ENCODE data around the gene GDF2. TPM values are rescaled to one million over a fixed set of nuclear protein-coding genes. Genes with fewer than 3 reads are reported as not detected.

GDF2 gene
- total and polyA plus RNA-seq, 5 donors from 2014 or later = not detected

DNA sequence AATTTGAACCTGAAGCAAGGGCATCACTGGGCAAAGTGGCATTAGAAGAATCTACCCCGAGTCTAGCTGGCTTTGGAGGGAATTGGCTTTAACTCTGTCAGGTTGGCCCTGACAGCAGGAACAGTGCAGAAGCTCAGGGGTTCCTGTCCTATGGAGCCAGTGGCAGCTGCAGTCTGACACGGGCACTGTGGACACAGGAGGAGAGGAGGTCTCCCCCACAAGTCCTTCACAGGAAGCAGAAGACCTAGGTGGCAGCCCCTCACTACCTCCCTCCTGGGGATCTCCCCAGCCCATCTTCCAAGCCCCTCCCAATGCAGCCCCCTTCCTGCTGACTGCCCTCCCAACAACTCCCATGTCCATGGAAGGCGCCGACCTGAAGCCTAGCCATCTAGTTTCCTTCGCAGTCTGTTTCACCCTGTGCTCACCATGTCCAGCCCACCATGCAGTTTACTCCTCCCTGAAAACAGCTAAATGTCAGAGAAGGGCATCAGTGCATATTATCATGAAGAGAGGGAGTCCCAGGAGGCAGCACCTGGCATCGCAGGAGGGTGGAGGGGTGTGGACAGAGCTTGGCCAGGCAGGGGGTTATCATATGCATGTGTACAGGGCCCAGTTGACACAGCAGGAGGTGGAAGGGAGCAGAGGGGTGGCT lies 40.1 kb upstream of the GDF2 start:
- H3K27ac ChIP-seq (ENCODE audit: insufficient read depth, low read length, poor library complexity, severe bottlenecking) = no peak overlapping the region
- Mint-ChIP-seq H3K27me3 (no peaks in the 10 kb centered on the region), H3K27ac (no peak overlapping the region), H3K36me3 (peaks cover 1% of the 10 kb centered on the region), H3K4me3 (no peak overlapping the region), H3K9me3 (no peaks in the 10 kb centered on the region), H3K4me1 (peaks cover 0 to 44% (median 12%) of the 10 kb centered on the region in 4 donors)
- peaks cover 5% of the 10 kb centered on the region for H3K4me1 ChIP-seq (ENCODE audit: control insufficient read depth, insufficient read depth, low read length, poor library complexity, severe bottlenecking)
- no peaks in the 10 kb centered on the region for H3K9me3 ChIP-seq (ENCODE audit: control insufficient read depth in 2 of 2, low read length in 2 of 2)
- ATAC-seq (ENCODE audit: low read depth in 2 of 2) = no peak
- no peaks in the 10 kb centered on the region for H3K27me3 ChIP-seq (ENCODE audit: control insufficient read depth, insufficient read depth, low read length)
- no peaks in the 10 kb centered on the region for H3K36me3 ChIP-seq (ENCODE audit: control insufficient read depth, insufficient read depth, low read length)
- H3K4me3 ChIP-seq (ENCODE audit: low read depth, low read length) = no peak overlapping the region
- no peak for DNase-seq

DNA sequence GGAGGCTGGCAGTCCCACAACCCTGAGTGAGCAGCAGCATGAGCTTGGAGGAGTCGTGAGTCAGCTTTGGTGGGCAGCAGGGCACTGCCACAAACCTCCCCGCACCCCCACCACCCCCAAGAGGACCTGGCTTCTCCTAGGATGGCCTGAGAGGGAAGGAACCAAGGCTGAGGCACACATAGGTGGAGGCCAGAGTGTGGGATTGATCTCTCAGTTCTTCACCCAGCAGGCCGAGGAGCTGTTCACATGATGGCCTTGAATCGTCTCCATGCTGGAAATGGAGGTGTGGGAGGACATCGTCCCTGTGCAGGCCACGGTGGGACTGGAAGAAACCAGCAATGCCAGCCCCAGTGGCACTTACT lies 39.6 kb upstream of the GDF2 start:
- Histone ChIP-seq H3K27me3 (ENCODE audit: control insufficient read depth, insufficient read depth, low read length) (no peaks in the 10 kb centered on the region), H3K27ac (ENCODE audit: insufficient read depth, low read length, poor library complexity, severe bottlenecking) (no peak overlapping the region), H3K4me1 (ENCODE audit: control insufficient read depth, insufficient read depth, low read length, poor library complexity, severe bottlenecking) (peaks cover 5% of the 10 kb centered on the region), H3K9me3 (ENCODE audit: control insufficient read depth in 2 of 2, low read length in 2 of 2) (no peaks in the 10 kb centered on the region), H3K4me3 (ENCODE audit: low read depth, low read length) (no peak overlapping the region), H3K36me3 (ENCODE audit: control insufficient read depth, insufficient read depth, low read length) (no peaks in the 10 kb centered on the region)
- DNase-seq = no peak
- H3K36me3 Mint-ChIP-seq = no peaks in the 10 kb centered on the region
- H3K27me3 Mint-ChIP-seq = no peaks in the 10 kb centered on the region
- no peak for ATAC-seq (ENCODE audit: low read depth in 2 of 2)
- no peak overlapping the region for H3K4me3 Mint-ChIP-seq
- H3K4me1 Mint-ChIP-seq = peaks cover 0 to 40% (median 9%) of the 10 kb centered on the region in 4 donors
- no peak overlapping the region for H3K27ac Mint-ChIP-seq
- no peaks in the 10 kb centered on the region for H3K9me3 Mint-ChIP-seq

DNA sequence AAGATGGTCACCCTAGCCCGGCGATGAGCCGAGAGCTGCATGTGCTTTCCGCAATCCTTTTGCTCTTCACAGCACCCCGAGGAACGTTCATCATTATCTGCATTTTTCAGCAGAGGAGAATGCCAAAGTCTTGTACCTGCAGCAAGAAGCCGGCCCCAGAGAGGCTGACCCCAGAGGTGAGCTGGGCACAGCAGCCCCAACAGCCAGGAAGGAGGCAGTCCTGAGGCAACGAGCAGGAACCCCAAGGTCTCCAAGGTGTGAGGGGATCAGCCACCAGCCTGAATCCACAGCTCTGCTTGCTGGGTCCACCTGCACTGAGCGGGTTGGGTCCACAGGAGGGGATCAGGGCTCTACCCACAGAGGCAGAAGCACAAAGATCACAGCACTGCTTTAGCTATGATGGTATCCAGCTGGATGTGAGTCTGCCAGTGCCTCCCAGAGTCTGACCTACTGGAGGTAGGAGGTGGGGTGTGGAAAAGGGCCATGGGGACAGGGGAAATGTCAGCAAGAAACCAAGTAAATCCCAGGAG lies 39.1 kb upstream of the GDF2 start:
- Mint-ChIP-seq H3K36me3 (no peaks in the 10 kb centered on the region), H3K9me3 (no peaks in the 10 kb centered on the region), H3K27me3 (no peaks in the 10 kb centered on the region), H3K4me1 (peaks cover 0 to 37% (median 9%) of the 10 kb centered on the region in 4 donors), H3K4me3 (no peak overlapping the region), H3K27ac (no peak overlapping the region)
- ATAC-seq (ENCODE audit: low read depth in 2 of 2) = no peak
- H3K27ac ChIP-seq (ENCODE audit: insufficient read depth, low read length, poor library complexity, severe bottlenecking) = no peak overlapping the region
- no peaks in the 10 kb centered on the region for H3K9me3 ChIP-seq (ENCODE audit: control insufficient read depth in 2 of 2, low read length in 2 of 2)
- H3K36me3 ChIP-seq (ENCODE audit: control insufficient read depth, insufficient read depth, low read length) = no peaks in the 10 kb centered on the region
- H3K4me1 ChIP-seq (ENCODE audit: control insufficient read depth, insufficient read depth, low read length, poor library complexity, severe bottlenecking) = peaks cover 5% of the 10 kb centered on the region
- no peak for DNase-seq
- no peak overlapping the region for H3K4me3 ChIP-seq (ENCODE audit: low read depth, low read length)
- H3K27me3 ChIP-seq (ENCODE audit: control insufficient read depth, insufficient read depth, low read length) = no peaks in the 10 kb centered on the region

DNA sequence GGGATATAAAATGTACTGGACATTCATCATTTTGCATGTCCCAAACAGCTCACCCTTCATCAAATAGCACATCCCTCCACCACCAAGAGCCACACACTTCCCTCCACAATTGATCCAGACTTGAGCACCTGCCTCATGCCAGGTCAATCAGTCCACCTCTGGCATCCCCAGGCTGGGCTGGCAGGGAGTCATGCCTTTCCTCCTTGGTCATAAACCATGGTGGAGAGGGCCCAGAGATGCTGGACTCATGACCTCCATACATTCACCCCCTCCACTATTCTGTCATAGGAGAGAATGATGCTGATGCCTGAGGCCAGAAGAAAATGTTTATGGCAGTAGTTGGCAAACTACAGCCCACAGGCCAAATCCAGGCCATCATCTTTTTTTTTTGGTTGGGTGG lies 38.4 kb upstream of the GDF2 start:
- Histone ChIP-seq H3K36me3 (ENCODE audit: control insufficient read depth, insufficient read depth, low read length) (no peaks in the 10 kb centered on the region), H3K4me3 (ENCODE audit: low read depth, low read length) (no peak overlapping the region), H3K27me3 (ENCODE audit: control insufficient read depth, insufficient read depth, low read length) (no peaks in the 10 kb centered on the region), H3K4me1 (ENCODE audit: control insufficient read depth, insufficient read depth, low read length, poor library complexity, severe bottlenecking) (peaks cover 5% of the 10 kb centered on the region), H3K9me3 (ENCODE audit: control insufficient read depth in 2 of 2, low read length in 2 of 2) (no peaks in the 10 kb centered on the region), H3K27ac (ENCODE audit: insufficient read depth, low read length, poor library complexity, severe bottlenecking) (no peak overlapping the region)
- no peaks in the 10 kb centered on the region for H3K27me3 Mint-ChIP-seq
- ATAC-seq (ENCODE audit: low read depth in 2 of 2) (no peak), DNase-seq (no peak)
- H3K4me1 Mint-ChIP-seq = peaks cover 0 to 33% (median 9%) of the 10 kb centered on the region in 4 donors
- H3K36me3 Mint-ChIP-seq = no peaks in the 10 kb centered on the region
- H3K9me3 Mint-ChIP-seq = no peaks in the 10 kb centered on the region
- no peak overlapping the region for H3K4me3 Mint-ChIP-seq
- H3K27ac Mint-ChIP-seq = no peak overlapping the region

DNA sequence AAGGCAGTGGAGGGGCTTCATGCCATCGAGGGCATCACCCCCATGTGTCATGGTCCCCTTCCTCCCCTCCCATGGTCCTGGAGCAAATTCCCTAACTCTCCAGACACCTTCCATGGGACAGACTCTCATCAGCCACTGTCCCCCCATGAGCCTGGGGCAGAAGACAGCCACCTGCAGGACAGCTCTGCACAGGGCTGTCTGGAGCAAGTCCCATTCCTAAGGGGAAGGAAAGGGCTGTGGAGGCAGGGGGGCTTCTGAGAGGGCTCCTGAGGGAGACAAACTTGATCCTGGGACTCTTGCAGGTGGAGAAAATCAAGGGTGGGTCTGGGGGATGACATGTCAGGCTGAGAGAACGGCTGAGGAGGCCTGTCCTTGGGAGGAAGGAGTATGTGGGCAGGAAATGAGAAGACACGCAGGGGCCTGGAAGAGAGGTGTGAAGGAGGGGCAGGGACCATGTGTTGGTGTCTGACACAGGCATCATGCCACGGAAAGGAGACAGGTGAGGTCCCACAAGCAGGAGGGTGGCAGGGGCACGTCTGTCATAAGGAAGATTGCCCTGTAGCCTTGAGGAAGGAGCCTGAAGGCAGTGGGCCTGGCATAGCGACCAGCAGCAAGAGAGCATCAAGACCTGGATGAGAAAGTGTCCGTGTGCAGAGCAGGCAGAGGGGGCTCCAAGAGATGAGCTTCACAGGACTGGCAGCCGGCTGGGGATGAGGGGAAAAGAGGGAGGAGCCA lies 36.7 kb upstream of the GDF2 start:
- Histone ChIP-seq H3K4me3 (ENCODE audit: low read depth, low read length) (no peak overlapping the region), H3K9me3 (ENCODE audit: control insufficient read depth in 2 of 2, low read length in 2 of 2) (no peaks in the 10 kb centered on the region), H3K4me1 (ENCODE audit: control insufficient read depth, insufficient read depth, low read length, poor library complexity, severe bottlenecking) (peaks cover 5% of the 10 kb centered on the region), H3K36me3 (ENCODE audit: control insufficient read depth, insufficient read depth, low read length) (no peaks in the 10 kb centered on the region), H3K27me3 (ENCODE audit: control insufficient read depth, insufficient read depth, low read length) (no peaks in the 10 kb centered on the region), H3K27ac (ENCODE audit: insufficient read depth, low read length, poor library complexity, severe bottlenecking) (no peak overlapping the region)
- Mint-ChIP-seq H3K4me1 (peaks cover 0 to 28% (median 9%) of the 10 kb centered on the region in 4 donors), H3K4me3 (peak overlapping the region in 1 of 4 donors; percentile 28), H3K27ac (peak overlapping the region in 2 of 3 donors; percentile 76 to 83), H3K27me3 (no peaks in the 10 kb centered on the region), H3K9me3 (no peaks in the 10 kb centered on the region), H3K36me3 (no peaks in the 10 kb centered on the region)
- ATAC-seq (ENCODE audit: low read depth in 2 of 2) = no peak
- no peak for DNase-seq

DNA sequence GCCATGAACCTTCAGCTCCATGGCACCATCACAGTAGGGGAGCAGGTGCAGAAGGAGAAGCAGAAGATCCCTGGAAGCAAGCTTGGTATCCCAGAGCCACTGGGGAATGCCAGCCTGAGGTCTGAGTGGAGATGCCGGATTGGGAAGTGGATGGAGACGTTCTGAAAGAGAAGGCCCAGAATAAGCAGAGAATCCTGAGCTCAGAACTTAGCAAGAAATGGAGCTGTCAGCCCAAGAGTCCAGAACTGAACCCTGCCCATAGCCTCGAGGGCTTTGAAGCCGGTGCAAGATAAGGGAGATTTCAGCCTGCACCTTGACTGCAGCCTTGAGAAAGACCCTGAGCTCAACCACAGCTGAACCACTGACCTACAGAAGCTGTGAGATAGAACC lies 36.1 kb upstream of the GDF2 start:
- no peak for DNase-seq
- H3K27me3 ChIP-seq (ENCODE audit: control insufficient read depth, insufficient read depth, low read length) = no peaks in the 10 kb centered on the region

DNA sequence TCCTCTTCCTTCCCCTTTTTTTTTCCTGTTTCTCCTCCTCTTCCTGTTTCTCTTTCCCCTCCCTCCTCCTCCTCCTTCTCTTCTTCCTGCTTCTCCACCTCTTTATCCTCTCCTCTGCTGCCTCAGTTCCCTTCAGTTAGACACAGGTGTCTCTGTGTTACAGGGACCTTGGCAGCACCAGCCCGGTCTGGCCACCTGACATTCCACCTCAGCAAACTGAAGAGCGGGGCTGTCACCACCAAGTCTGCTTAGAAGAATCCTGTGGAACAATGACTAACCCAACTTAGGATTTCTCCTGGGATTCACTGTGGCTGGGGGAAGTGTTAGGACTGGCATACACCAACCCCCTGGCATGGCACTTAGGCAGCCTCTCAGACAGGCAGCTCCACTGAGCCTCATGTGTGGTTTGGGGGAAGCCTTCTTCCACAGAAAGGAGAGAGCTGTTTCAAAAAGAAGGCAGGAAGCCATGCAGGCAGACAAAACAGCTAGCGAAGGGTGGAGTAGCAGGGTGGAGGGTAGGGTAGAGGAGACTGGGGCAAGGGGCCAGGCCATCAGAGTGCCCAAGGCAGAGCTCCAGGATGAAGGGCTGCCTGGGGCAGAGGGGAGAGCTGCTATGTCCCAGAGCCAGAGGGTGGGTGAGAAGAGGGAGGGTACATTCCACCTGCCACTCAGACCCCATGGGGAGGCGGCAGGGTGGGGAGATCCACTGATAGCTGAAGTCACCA lies 35.5 kb upstream of the GDF2 start:
- Histone ChIP-seq H3K4me3 (ENCODE audit: low read depth, low read length) (no peak overlapping the region), H3K9me3 (ENCODE audit: control insufficient read depth in 2 of 2, low read length in 2 of 2) (no peaks in the 10 kb centered on the region), H3K27me3 (ENCODE audit: control insufficient read depth, insufficient read depth, low read length) (no peaks in the 10 kb centered on the region), H3K4me1 (ENCODE audit: control insufficient read depth, insufficient read depth, low read length, poor library complexity, severe bottlenecking) (peaks cover 5% of the 10 kb centered on the region), H3K36me3 (ENCODE audit: control insufficient read depth, insufficient read depth, low read length) (no peaks in the 10 kb centered on the region), H3K27ac (ENCODE audit: insufficient read depth, low read length, poor library complexity, severe bottlenecking) (no peak overlapping the region)
- Mint-ChIP-seq H3K27ac (peak overlapping the region; percentile 2 to 76 (median 76)), H3K4me3 (peak overlapping the region in 1 of 4 donors; percentile 62), H3K9me3 (no peaks in the 10 kb centered on the region), H3K36me3 (no peaks in the 10 kb centered on the region), H3K27me3 (no peaks in the 10 kb centered on the region), H3K4me1 (peaks cover 0 to 28% (median 9%) of the 10 kb centered on the region in 4 donors)
- DNase-seq = no peak
- ATAC-seq (ENCODE audit: low read depth in 2 of 2) = peak in 1 of 2 donors; percentile 24

More for the DNA sequence above, 36.1 kb upstream of the GDF2 start:
- Mint-ChIP-seq H3K4me1 (peaks cover 0 to 28% (median 9%) of the 10 kb centered on the region in 4 donors), H3K36me3 (no peaks in the 10 kb centered on the region), H3K27me3 (no peaks in the 10 kb centered on the region), H3K27ac (peak overlapping the region in 2 of 3 donors; percentile 76 to 83), H3K4me3 (peak overlapping the region in 1 of 4 donors; percentile 46), H3K9me3 (no peaks in the 10 kb centered on the region)
- Histone ChIP-seq H3K4me1 (ENCODE audit: control insufficient read depth, insufficient read depth, low read length, poor library complexity, severe bottlenecking) (peaks cover 5% of the 10 kb centered on the region), H3K27ac (ENCODE audit: insufficient read depth, low read length, poor library complexity, severe bottlenecking) (no peak overlapping the region), H3K36me3 (ENCODE audit: control insufficient read depth, insufficient read depth, low read length) (no peaks in the 10 kb centered on the region), H3K9me3 (ENCODE audit: control insufficient read depth in 2 of 2, low read length in 2 of 2) (no peaks in the 10 kb centered on the region), H3K4me3 (ENCODE audit: low read depth, low read length) (no peak overlapping the region)
- no peak for ATAC-seq (ENCODE audit: low read depth in 2 of 2)
